ENCODE measurements around the gene ARIH2.

DNA sequence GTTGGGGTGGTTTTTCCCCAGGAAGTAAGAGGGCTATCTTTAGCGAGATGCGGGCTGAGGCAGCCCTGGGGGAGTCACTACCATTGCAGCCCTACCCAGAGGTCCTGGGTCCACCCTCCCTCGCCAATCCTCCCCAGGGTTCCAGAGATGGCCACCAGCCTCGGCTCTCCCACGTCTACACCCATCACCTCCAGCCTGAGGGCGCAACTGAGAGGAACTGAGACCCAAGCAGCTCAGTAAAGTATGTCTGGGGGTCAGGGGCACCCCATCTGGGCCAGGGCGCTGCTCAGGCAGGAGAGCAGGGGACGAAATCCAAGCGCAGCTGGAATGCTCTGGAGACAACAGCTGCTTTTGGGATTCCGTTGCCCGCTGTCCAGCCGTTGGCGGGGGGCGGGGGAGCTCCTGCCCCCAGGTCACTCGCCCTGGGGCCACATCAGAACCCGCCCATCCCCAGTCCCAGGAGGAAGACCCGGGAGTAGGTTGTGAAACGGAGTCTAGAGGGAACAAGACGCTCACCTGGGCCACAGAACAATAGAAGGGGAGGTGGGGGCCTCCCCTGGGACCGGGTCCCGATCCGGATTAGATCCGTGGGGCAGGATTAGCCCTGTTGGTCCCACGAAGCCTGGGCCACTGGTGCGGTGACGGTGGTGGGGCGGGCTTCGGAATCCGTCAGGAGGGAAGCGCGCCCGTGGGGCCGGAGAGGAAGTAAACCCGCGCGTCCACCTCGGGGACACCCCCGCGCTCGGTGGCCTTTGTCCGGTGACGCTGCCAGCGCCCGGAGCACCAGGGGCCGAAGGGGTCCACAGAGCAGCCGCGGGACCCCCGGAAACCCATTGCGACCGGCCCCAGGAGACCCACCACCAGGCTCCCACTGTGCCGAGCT lies 101.9 kb downstream of the ARIH2 start:
- TF ChIP-seq CTCF (conservative IDR thresholded peaks at IDR 0.05; ENCODE audit: low read depth, low read length) (no peak), EZH2 (IDR thresholded peaks at IDR 0.05; ENCODE audit: borderline replicate concordance, low read depth, low read length, poor library complexity, severe bottlenecking) (no peak)
